COLO668 (cell line): ENCODE data around the gene SOCS1.

Experiments
- DNase-seq: peaks from one replicate; lab custom pipeline; 2025; ENCODE audit not compliant: unreplicated experiment; lab: John Stamatoyannopoulos, UW

SOCS1 gene

GRCh38 chr16:11289202-11289601 is 33.2 kb upstream of the SOCS1 start:
- no peak for DNase-seq

GRCh38 chr16:11285842-11286241 is 29.8 kb upstream of the SOCS1 start:
- no peak for DNase-seq

GRCh38 chr16:11283820-11284248 is 27.8 kb upstream of the SOCS1 start:
- DNase-seq, result no peak

- DNase-seq, result no peak
Observed at GRCh38 chr16:11280616-11281522, 24.9 kb upstream of the SOCS1 start, which contains the start of gene PRM1. Gene PRM1, minus strand, starts transcription at chr16:11281330. Its CDS starts 92 bp downstream, at chr16:11281238.

GRCh38 chr16:11278681-11279628 is 23.0 kb upstream of the SOCS1 start:
- DNase-seq, result no peak

GRCh38 chr16:11277607-11278337 is 21.8 kb upstream of the SOCS1 start:
- no peak for DNase-seq

GRCh38 chr16:11276896-11277593 is 21.0 kb upstream of the SOCS1 start:
- DNase-seq, result no peak

GRCh38 chr16:11276143-11276895 is 20.3 kb upstream of the SOCS1 start, which contains the start of gene PRM2:
Gene PRM2, minus strand, starts transcription at chr16:11276480. Its CDS starts 110 bp downstream, at chr16:11276370.
- DNase-seq, result no peak

- DNase-seq, result no peak
Observed at GRCh38 chr16:11274964-11275363, 19.0 kb upstream of the SOCS1 start.

- DNase-seq, result no peak
Observed at GRCh38 chr16:11273721-11274324, 17.8 kb upstream of the SOCS1 start.

GRCh38 chr16:11272921-11273720 is 17.1 kb upstream of the SOCS1 start, which contains the start of gene PRM3:
Gene PRM3, minus strand, starts transcription at chr16:11273629. Its CDS starts 34 bp downstream, at chr16:11273595.
- no peak for DNase-seq

GRCh38 chr16:11272484-11272883 is 16.5 kb upstream of the SOCS1 start:
- no peak for DNase-seq

GRCh38 chr16:11271610-11272009 is 15.6 kb upstream of the SOCS1 start:
- DNase-seq, result no peak

GRCh38 chr16:11270602-11271162 is 14.7 kb upstream of the SOCS1 start:
- DNase-seq, result no peak

GRCh38 chr16:11268921-11269375 is 12.9 kb upstream of the SOCS1 start, which contains the start of gene TNP2:
Gene TNP2, minus strand, starts transcription at chr16:11269325. Its CDS starts 63 bp downstream, at chr16:11269262.
- no peak for DNase-seq

GRCh38 chr16:11265124-11265523 is 9.1 kb upstream of the SOCS1 start:
- no peak for DNase-seq

- no peak for DNase-seq
Observed at GRCh38 chr16:11264155-11264832, 8.3 kb upstream of the SOCS1 start.
